SK-N-SH (cell line): Measurements from ENCODE around the gene SNCAIP. TPM values are rescaled to one million over a fixed set of nuclear protein-coding genes. Genes with fewer than 3 reads are reported as not detected.

Experiments used
- CTCF ChIA-PET: fragments of 300-600, 350-600 bp; formaldehyde crosslinking; extraction: SDS; loops from one replicate; lab custom pipeline; 2021; lab: Yijun Ruan, JAX
- POLR2A ChIA-PET: fragments of 350-600 bp; sonication (Branson Sonifier 250); formaldehyde crosslinking; extraction: SDS; loops from one replicate; lab custom pipeline; 2020; ENCODE audit warnings: antibody characterized with exemption, inconsistent platforms; lab: Yijun Ruan, JAX
- DNase-seq: peaks from one replicate; pipeline ENCODE4 v3.0.0; 2012
- H2AFZ ChIP-seq: fragments of 200-600 bp; sonication (generic); 2 replicates; pipeline ENCODE4 v1.8.1; 2016; ENCODE audit warnings: antibody characterized with exemption, mild to moderate bottlenecking, low read depth
- H3F3A ChIP-seq: fragments of 200-600 bp; sonication (generic); replicated peaks from 2 replicates; pipeline ENCODE3; 2016; ENCODE audit warnings: antibody characterized with exemption, mild to moderate bottlenecking; ENCODE audit not compliant: insufficient read depth
- H3K27ac ChIP-seq, 2 experiments: fragments of 200-500 bp in 1 of 2; fragments of 200-600 bp in 1 of 2; sonication (Bioruptor generic) in 1 of 2; sonication (generic), shearing (Covaris generic) in 1 of 2; 2 replicates each; pipeline versions ENCODE4 v1.5.1 to v1.6.1; 2014 to 2016; ENCODE audit warnings: low read depth in 2 of 2, inconsistent platforms in 1 of 2, low read length in 1 of 2, mild to moderate bottlenecking in 1 of 2, mixed read lengths in 1 of 2
- H3K27me3 ChIP-seq: fragments of 200-600 bp; sonication (generic), shearing (Covaris generic); 2 replicates; pipeline ENCODE4 v1.6.1; 2016; ENCODE audit warnings: mixed run types; ENCODE audit not compliant: insufficient read depth
- H3K36me3 ChIP-seq, 2 experiments: fragments of 200-500 bp in 1 of 2; fragments of 200-600 bp in 1 of 2; sonication (Bioruptor generic) in 1 of 2; sonication (generic) in 1 of 2; replicated peaks in 1 of 2; 2 replicates each; pipeline versions ENCODE3 to v1.5.1; 2014 to 2016; ENCODE audit warnings: low read length in 1 of 2, mild to moderate bottlenecking in 1 of 2; ENCODE audit not compliant: insufficient read depth in 2 of 2, control insufficient read depth in 1 of 2
- H3K4me1 ChIP-seq, 2 experiments: fragments of 200-500 bp in 1 of 2; fragments of 200-600 bp in 1 of 2; sonication (Bioruptor generic) in 1 of 2; sonication (generic), shearing (Covaris generic) in 1 of 2; 2 replicates each; pipeline versions ENCODE4 v1.5.1 to v1.6.1; 2014 to 2016; ENCODE audit warnings: low read depth in 1 of 2, low read length in 1 of 2, mixed run types in 1 of 2; ENCODE audit not compliant: insufficient read depth in 2 of 2, control insufficient read depth in 1 of 2
- H3K4me2 ChIP-seq: fragments of 200-600 bp; sonication (generic), shearing (Covaris generic); 2 replicates; pipeline ENCODE4 v1.6.1; 2017; ENCODE audit warnings: mixed run types
- H3K4me3 ChIP-seq, 2 experiments: fragments of 200-500 bp in 1 of 2; fragments of 200-600 bp in 1 of 2; sonication (Bioruptor generic) in 1 of 2; sonication (generic), shearing (Covaris generic) in 1 of 2; 2 replicates each; pipeline versions ENCODE4 v1.5.1 to v1.8.1; 2014 to 2016; ENCODE audit warnings: low read depth in 2 of 2, inconsistent platforms in 1 of 2, low read length in 1 of 2, mild to moderate bottlenecking in 1 of 2, mixed read lengths in 1 of 2, moderate library complexity in 1 of 2
- H3K79me2 ChIP-seq: fragments of 200-600 bp; sonication (generic); 2 replicates; pipeline ENCODE4 v1.8.1; 2017; ENCODE audit warnings: mild to moderate bottlenecking; ENCODE audit not compliant: insufficient read depth
- H3K9ac ChIP-seq: fragments of 200-600 bp; sonication (generic); 2 replicates; pipeline ENCODE4 v1.6.1; 2017; ENCODE audit warnings: mixed run types
- H3K9me2 ChIP-seq: fragments of 200-600 bp; sonication (generic); 2 replicates; pipeline ENCODE4 v1.6.1; 2017; ENCODE audit warnings: mixed run types
- H3K9me3 ChIP-seq: fragments of 200-600 bp; sonication (generic); 2 replicates; pipeline ENCODE4 v1.6.1; 2017; ENCODE audit warnings: mixed run types, mild to moderate bottlenecking, moderate library complexity
- H4K20me1 ChIP-seq: fragments of 200-600 bp; sonication (generic); 2 replicates; pipeline ENCODE4 v1.6.1; 2017; ENCODE audit warnings: mild to moderate bottlenecking, mixed run types; ENCODE audit not compliant: insufficient read depth
- CHD2 ChIP-seq: fragments of 150-350 bp; IDR thresholded peaks from 2 replicates; pipeline ENCODE4 v1.6.1; 2018; ENCODE audit warnings: low read length; ENCODE audit not compliant: partially characterized antibody
- EZH2phosphoT487 ChIP-seq: fragments of 200-600 bp; sonication (generic); IDR thresholded peaks from 2 replicates; pipeline ENCODE4 v1.6.1; 2017; ENCODE audit warnings: low read depth, mixed run types, mild to moderate bottlenecking, antibody characterized with exemption, moderate library complexity, borderline replicate concordance
- GABPA ChIP-seq: IDR thresholded peaks from 2 replicates; pipeline ENCODE4 v1.4.0; 2012; ENCODE audit warnings: low read depth, mild to moderate bottlenecking
- NRF1 ChIP-seq: IDR thresholded peaks from 2 replicates; pipeline ENCODE4 v1.6.1; 2012; ENCODE audit warnings: low read depth, mild to moderate bottlenecking, low read length
- POLR2AphosphoS5 ChIP-seq: IDR thresholded peaks from 2 replicates; pipeline ENCODE4 v1.6.1; 2012; ENCODE audit warnings: low read depth, low read length
- RAD21 ChIP-seq: IDR thresholded peaks from 2 replicates; pipeline ENCODE4 v1.6.1; 2012; ENCODE audit warnings: mild to moderate bottlenecking, low read length
- TAF1 ChIP-seq: IDR thresholded peaks from 2 replicates; pipeline ENCODE4 v1.6.1; 2012; ENCODE audit warnings: low read depth, mild to moderate bottlenecking, low read length, moderate library complexity, borderline replicate concordance
- YY1 ChIP-seq: IDR thresholded peaks from 2 replicates; pipeline ENCODE4 v1.4.0; 2012; ENCODE audit warnings: low read depth, mild to moderate bottlenecking
- WGBS: methylation state at CpG from one replicate; pipeline ENCODE4 v1.1.6; 2017; ENCODE audit warnings: low lambda C conversion rate; 5-methylcytosine and 5-hydroxymethylcytosine counted together
- polyA plus RNA-seq, 3 experiments: library from polyadenylated mRNA; depleted of rRNA; stranded (reverse); fragments of >200 nt; gene quantifications; 2 replicates each; pipeline ENCODE4 v1.2.3, GENCODE V29; 2012
- TF ChIP-seq, protein P1 (sequence below): fragments of 200-600 bp; sonication (generic); IDR thresholded peaks from 2 replicates; pipeline ENCODE4 v1.6.1; 2017; ENCODE audit warnings: antibody characterized with exemption, mild to moderate bottlenecking, moderate library complexity

Gene SNCAIP
- polyA plus RNA-seq, 1 of the 3 experiments (the other 2 are of a cell fraction): not detected

DNA sequence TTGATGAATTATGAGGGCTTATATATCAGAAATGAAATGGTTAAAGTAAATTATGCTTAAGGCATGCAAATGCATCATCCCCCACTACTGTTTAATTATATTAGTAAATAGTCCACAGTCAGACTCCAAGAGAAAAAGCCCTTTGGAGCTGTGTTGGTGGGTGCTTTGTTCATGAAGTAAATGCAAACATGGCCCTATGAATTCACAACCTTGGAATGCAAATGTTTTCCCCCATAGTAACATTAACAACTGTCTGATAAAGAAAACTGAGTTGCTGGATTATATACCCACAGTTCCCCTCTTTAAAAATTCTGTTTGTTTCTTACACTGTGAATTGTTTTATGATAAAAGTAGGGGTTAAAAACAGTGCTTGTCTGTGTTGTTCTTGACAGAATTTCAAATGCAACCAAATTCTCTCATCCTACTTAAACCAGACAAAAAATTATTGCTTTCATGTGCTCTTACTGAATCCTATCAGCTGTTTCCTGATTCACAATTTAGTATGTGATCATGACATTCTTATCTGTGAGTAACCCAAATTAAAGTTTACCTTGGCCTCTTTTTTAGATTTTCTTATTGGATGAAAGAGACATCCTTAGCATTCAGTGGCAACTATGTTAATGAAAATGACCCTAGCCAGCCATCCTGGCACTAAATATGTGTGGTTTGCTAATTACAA lies 48.5 kb upstream of the SNCAIP start:
- Histone ChIP-seq H3K27ac (no peak overlapping the region), H3K9ac (no peak overlapping the region), H3F3A (no peaks in the 10 kb centered on the region), H3K4me3 (no peak overlapping the region), H3K36me3 (no peaks in the 10 kb centered on the region), H3K9me3 (no peaks in the 10 kb centered on the region), H4K20me1 (no peaks in the 10 kb centered on the region), H3K4me1 (no peaks in the 10 kb centered on the region), H3K9me2 (no peaks in the 10 kb centered on the region), H2AFZ (no peak overlapping the region), H3K79me2 (no peaks in the 10 kb centered on the region), H3K4me2 (no peak overlapping the region), H3K27me3 (no peaks in the 10 kb centered on the region)
- CTCF ChIA-PET: interaction anchor here (1.0 kb wide), 1 partner anchor 33 kb away, joined by 3 read pairs; no protein-coding TSS in a partner anchor
- TF ChIP-seq CHD2 (no peak), YY1 (no peak)
- no peak for DNase-seq
- POLR2A ChIA-PET: no interaction called here

DNA sequence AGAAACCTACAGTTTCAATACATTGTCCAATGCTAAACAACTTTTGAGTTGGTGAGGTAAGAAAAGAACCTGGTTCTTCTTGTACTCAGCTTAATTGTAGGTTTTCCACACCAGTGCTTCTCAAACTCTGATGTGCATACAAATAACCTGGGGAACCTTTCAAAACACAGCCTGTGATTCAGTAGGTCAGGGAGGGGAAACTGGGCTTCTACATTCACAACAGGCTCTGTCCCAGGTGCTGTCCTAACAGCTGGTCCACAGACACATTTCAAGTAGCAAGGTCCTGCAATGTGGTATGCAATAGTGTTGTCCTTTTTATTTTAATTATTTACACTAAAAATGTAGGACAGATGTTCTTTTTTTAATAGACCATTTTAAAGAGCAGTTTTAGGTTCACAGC lies 47.4 kb upstream of the SNCAIP start:
- Histone ChIP-seq H3K4me3 (no peak overlapping the region), H3K9me3 (no peaks in the 10 kb centered on the region)
- ChIA-PET CTCF (interaction anchor here (1.0 kb wide), 1 partner anchor 31 kb away, joined by 3 read pairs; no protein-coding TSS in a partner anchor), POLR2A (no interaction called here)
- no peak for TF ChIP-seq RAD21
- no peak for TF ChIP-seq EZH2phosphoT487
- no peak for TF ChIP-seq NRF1
- TF ChIP-seq, all 33 proteins: peak for 0
- Histone ChIP-seq H4K20me1 (no peaks in the 10 kb centered on the region), H3K36me3 (no peaks in the 10 kb centered on the region), H3K4me1 (no peaks in the 10 kb centered on the region), H3K4me2 (no peak overlapping the region), H3F3A (no peaks in the 10 kb centered on the region), H3K27ac (no peak overlapping the region), H3K9me2 (no peaks in the 10 kb centered on the region), H3K79me2 (no peaks in the 10 kb centered on the region), H3K27me3 (no peaks in the 10 kb centered on the region), H3K9ac (no peak overlapping the region), H2AFZ (no peak overlapping the region)
- no peak for DNase-seq

DNA sequence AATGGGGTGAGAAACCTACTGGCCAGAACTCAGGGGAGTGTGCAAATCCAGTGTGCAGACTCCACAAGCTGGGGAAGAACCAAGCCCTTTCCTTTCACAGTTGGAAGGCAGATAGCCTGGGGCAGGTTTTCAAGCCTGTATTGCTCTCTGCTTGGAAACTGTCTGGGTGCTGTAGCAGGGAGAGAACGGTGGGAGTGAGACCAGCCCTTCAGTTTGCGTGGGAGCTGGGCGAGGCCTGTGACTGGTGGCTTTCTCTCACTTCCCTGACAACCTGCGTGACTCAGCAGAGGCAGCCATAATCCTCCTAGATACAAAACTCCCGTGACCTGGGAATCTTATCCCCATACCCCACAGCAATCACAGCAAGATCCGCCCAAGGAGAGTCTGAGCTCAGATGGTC lies 44.9 kb upstream of the SNCAIP start:
- TF ChIP-seq, protein P1, sequence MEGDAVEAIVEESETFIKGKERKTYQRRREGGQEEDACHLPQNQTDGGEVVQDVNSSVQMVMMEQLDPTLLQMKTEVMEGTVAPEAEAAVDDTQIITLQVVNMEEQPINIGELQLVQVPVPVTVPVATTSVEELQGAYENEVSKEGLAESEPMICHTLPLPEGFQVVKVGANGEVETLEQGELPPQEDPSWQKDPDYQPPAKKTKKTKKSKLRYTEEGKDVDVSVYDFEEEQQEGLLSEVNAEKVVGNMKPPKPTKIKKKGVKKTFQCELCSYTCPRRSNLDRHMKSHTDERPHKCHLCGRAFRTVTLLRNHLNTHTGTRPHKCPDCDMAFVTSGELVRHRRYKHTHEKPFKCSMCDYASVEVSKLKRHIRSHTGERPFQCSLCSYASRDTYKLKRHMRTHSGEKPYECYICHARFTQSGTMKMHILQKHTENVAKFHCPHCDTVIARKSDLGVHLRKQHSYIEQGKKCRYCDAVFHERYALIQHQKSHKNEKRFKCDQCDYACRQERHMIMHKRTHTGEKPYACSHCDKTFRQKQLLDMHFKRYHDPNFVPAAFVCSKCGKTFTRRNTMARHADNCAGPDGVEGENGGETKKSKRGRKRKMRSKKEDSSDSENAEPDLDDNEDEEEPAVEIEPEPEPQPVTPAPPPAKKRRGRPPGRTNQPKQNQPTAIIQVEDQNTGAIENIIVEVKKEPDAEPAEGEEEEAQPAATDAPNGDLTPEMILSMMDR: no peak
- TF ChIP-seq GABPA (no peak), EZH2phosphoT487 (no peak), TAF1 (no peak), POLR2AphosphoS5 (no peak)
- Histone ChIP-seq H3K27me3 (no peaks in the 10 kb centered on the region), H2AFZ (no peak overlapping the region), H3K4me3 (no peak overlapping the region), H3K4me2 (no peak overlapping the region), H3K27ac (no peak overlapping the region), H3K4me1 (no peaks in the 10 kb centered on the region), H3K9me3 (no peaks in the 10 kb centered on the region), H3K9me2 (no peaks in the 10 kb centered on the region), H3K9ac (no peak overlapping the region), H3F3A (no peaks in the 10 kb centered on the region), H3K79me2 (no peaks in the 10 kb centered on the region), H4K20me1 (no peaks in the 10 kb centered on the region), H3K36me3 (no peaks in the 10 kb centered on the region)
- WGBS: 69% methylated on average over 4 of the region's 6 CpGs
- POLR2A ChIA-PET: no interaction called here
- no peak for DNase-seq
- CTCF ChIA-PET: interaction anchor here (0.9 to 1.6 kb wide), 5 partner anchors 9 to 148 kb away, joined by 3 to 6 read pairs (median 4); no protein-coding TSS in a partner anchor
